Hippocampal formation (tissue), 2 donors: ENCODE data around the gene OPN1MW3.
"Not testable (repeated sequence)": the region's sequence is repeated elsewhere in the genome, so short reads cannot be mapped to it uniquely, and the experiment has no call there.

Experiments used
- DNase-seq, 2 donors: peaks; one replicate each; lab custom pipeline; 2025; lab: John Stamatoyannopoulos, UW

The OPN1MW3 gene

GRCh38 chrX:154296731-154297130, 39.3 kb downstream of the OPN1MW3 start:
- DNase-seq = no peak

- no peak for DNase-seq
These were observed 40.9 kb downstream of the OPN1MW3 start for GRCh38 chrX:154298312-154298711.

GRCh38 chrX:154300816-154301215, 43.4 kb downstream of the OPN1MW3 start:
- no peak for DNase-seq

DNA sequence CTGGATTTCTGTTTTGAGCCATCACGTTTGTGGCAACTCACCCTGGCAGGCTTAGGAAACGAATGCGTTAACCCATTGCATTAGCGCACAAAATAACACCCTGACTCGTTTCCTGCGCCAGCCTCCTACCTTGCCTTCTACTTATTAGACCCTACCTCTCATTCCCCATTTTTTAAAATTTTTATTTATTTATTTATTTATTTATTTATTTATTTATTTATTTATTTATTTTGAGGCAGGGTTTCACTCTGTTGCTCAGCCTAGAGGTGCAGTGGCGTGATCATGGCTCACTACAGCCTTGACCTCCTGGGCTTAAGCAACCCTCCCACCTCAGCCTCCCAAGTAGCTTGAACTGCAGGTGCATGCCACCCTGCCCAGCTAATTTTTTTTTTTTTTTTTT, 45.6 kb downstream of the OPN1MW3 start:
- DNase-seq = not testable (repeated sequence)

DNA sequence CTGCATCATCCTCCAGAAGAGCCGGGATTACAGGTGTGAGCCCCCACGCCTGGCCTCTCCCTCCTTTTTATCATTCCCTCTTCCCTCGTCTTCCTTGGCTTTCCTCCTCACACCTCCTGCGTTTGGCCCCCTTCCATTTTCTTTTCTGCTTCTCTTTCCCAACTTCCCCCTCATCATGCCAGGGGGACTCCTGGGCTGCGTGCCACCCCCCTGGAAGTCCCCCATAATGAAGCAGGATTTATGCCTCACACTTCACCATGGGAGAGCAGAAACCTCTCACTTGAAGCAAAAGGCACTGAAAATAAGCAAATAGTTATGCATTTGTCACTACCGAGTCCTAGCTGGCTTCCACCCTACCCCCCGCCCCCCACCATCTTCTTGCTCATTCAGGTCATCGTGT, 46.1 kb downstream of the OPN1MW3 start:
- DNase-seq = no peak

- no peak for DNase-seq
These were observed 47.5 kb downstream of the OPN1MW3 start for GRCh38 chrX:154304846-154305245.

DNA sequence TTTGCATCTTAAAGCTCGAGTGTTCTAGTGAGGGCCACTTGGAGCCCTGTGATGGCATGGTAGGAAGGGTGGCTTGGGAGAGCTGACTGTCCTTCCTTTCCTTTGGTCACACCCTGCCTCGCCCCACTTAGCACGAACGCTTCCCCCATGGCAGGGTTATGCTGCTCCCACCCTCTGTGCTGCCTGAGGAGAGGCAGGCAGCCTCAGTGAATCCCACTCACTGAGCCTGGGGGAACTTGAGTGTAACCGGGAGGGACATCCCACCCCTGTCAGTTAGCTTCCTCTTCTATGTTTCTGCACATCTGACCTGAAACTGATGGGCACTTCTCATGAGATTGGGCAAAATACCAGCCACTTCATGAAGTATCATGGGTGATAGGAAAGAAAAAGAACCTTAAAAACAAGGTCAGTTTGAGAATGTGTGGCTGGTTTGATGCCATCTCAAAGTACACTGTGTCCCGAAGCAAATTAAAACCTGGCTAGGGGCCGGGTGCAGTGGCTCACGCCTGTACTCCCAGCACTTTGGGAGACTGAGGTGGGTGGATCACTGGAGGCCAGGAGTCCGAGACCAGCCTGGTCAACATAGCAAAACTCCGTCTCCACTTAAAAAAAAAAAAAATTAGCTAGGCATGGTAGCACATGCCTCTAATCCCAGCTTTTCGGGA, 48.3 kb downstream of the OPN1MW3 start:
- DNase-seq = no peak

- no peak for DNase-seq
These were observed 49.8 kb downstream of the OPN1MW3 start for GRCh38 chrX:154307202-154307601.

- DNase-seq = peak in 1 of 2 donors; percentile 17
These were observed 50.9 kb downstream of the OPN1MW3 start for GRCh38 chrX:154308108-154308946.

- DNase-seq = no peak
These were observed 51.8 kb downstream of the OPN1MW3 start for GRCh38 chrX:154309041-154309775.

- no peak for DNase-seq
These were observed 53.5 kb downstream of the OPN1MW3 start for GRCh38 chrX:154310616-154311536.

DNA sequence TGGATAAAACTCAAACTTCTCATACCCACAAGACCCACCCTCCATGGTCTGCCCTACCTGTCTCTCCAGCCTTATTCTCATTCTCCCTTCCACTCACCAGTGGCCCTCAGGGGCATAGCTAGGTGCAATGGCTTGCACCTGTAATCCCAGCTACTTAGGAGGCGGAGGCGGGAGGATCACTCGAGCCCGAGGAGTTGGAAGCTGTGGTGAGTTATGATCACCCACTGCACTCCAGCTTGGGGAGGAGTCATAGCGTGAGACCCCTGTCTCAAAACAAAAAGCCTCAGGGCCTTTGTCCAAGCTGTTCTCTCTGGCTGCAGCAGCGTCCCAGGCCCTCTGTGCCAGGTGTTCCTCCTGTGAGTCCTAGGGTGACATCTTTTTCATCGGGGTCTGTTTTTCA, 54.7 kb downstream of the OPN1MW3 start:
- DNase-seq = no peak

DNA sequence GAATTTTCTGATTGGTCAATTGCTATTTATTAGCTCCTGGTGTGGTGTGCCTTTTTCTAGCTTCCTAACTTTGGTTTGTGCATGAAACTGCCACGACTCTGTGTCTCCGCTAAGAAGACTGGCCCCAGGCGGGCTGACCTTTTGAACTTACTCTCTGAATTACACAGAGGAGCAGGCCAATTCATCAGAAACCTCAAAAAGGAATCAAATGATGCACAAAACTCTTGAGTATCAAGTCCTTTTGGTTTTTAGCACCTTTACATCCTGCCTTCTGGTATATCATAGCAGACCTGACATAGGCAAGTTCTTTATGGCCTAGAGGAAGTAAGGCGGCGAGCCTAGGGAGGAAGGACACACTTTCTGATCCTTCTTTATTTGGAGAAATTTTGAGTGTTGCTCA, 55.8 kb downstream of the OPN1MW3 start:
- no peak for DNase-seq

DNA sequence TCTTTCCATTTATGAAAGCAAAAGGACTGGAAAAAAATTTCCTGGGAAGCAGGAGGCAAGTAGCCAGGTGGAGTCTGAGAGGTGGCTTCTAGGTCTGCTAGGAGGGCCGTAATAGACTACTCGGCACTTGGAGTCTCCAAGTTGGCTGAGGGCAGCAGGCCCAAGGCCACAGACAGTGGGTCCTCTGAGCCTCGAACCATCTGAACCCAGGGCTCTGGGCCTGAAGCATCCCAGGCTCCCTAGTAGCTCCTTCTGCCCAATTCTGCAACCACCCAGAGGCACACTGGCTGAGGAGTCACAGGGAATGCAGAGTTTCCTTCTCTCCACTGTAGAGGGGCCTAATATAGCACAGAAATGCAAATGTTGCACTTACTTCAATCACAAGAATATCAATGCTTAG, 58.0 kb downstream of the OPN1MW3 start:
- no peak for DNase-seq

DNA sequence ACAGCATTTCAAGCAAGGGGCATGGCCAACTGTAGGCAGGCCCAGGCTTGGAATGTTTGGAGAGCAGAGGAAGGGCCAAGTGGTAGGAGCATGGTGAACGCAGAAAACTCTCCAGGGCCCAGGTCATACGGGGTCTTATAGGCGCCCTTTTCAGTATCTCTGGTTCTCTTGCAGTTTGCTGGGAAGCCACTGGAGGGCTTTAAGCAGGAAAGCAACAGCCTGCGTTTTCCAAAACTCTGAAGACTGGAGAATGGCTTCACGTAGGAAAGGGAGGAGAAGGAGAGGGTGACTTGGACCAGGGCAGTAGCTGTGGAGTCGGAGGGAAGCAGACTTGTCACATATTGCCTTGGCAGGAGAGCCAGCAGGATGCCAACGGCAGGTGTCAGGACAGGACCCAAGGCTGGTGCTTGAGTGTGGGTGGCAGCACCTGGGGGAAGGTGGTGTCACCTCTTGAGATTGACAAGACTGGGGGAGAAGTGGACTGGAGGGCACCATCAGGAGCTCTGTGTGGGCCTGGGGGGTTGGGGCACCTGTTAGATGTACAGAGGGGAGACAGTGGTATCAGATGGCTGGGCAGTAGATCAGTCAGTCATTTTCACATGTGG, 60.1 kb downstream of the OPN1MW3 start:
- DNase-seq = no peak

- no peak for DNase-seq
These were observed 63.0 kb downstream of the OPN1MW3 start for GRCh38 chrX:154320406-154320805.
